Measurements from ENCODE around the gene MINDY3.

DNA sequence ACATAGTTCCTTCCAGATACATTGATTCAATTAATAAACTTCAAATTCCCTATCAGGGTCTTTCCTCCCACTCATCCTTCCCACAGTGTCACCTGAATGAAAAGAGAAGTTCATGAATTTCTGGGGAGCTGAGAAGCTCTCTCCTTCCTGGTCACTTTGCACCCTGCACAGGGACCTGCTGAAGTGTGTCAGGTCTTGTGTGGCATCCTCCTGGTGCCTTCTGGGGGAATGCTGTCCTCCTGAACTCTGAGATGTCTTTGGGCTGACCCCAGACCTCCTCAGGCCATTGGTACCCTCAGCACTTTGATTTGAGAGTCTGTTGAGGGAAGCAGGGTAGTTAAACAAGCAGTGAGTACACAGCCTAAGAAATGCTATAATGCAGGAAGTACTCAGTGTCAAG is 101.0 kb downstream of the MINDY3 start:
- TF ChIP-seq GFI1B (tag by site-specific recombination; IDR thresholded peaks at IDR 0.05) (no peak), ZNF521 (tag by site-specific recombination; IDR thresholded peaks at IDR 0.05) (no peak), ZNF335 (tag by site-specific recombination; conservative IDR thresholded peaks at IDR 0.05) (no peak), HOXD13 (CRISPR knock-in tag; IDR thresholded peaks at IDR 0.05; ENCODE audit: borderline replicate concordance) (no peak), BCL11A (tag by site-specific recombination; IDR thresholded peaks at IDR 0.05; ENCODE audit: low read depth) (no peak), SCRT1 (tag by site-specific recombination; IDR thresholded peaks at IDR 0.05; ENCODE audit: borderline replicate concordance) (no peak), ZNF324 (tag by site-specific recombination; IDR thresholded peaks at IDR 0.05) (no peak)
- TF ChIP-seq, protein P1, sequence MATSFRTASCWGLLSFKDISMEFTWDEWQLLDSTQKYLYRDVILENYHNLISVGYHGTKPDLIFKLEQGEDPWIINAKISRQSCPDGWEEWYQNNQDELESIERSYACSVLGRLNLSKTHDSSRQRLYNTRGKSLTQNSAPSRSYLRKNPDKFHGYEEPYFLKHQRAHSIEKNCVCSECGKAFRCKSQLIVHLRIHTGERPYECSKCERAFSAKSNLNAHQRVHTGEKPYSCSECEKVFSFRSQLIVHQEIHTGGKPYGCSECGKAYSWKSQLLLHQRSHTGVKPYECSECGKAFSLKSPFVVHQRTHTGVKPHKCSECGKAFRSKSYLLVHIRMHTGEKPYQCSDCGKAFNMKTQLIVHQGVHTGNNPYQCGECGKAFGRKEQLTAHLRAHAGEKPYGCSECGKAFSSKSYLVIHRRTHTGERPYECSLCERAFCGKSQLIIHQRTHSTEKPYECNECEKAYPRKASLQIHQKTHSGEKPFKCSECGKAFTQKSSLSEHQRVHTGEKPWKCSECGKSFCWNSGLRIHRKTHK (tag by site-specific recombination; IDR thresholded peaks at IDR 0.05) = no peak
- TF ChIP-seq, protein P2, sequence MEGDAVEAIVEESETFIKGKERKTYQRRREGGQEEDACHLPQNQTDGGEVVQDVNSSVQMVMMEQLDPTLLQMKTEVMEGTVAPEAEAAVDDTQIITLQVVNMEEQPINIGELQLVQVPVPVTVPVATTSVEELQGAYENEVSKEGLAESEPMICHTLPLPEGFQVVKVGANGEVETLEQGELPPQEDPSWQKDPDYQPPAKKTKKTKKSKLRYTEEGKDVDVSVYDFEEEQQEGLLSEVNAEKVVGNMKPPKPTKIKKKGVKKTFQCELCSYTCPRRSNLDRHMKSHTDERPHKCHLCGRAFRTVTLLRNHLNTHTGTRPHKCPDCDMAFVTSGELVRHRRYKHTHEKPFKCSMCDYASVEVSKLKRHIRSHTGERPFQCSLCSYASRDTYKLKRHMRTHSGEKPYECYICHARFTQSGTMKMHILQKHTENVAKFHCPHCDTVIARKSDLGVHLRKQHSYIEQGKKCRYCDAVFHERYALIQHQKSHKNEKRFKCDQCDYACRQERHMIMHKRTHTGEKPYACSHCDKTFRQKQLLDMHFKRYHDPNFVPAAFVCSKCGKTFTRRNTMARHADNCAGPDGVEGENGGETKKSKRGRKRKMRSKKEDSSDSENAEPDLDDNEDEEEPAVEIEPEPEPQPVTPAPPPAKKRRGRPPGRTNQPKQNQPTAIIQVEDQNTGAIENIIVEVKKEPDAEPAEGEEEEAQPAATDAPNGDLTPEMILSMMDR (tag by site-specific recombination; IDR thresholded peaks at IDR 0.05) = no peak
- TF ChIP-seq, protein P3, sequence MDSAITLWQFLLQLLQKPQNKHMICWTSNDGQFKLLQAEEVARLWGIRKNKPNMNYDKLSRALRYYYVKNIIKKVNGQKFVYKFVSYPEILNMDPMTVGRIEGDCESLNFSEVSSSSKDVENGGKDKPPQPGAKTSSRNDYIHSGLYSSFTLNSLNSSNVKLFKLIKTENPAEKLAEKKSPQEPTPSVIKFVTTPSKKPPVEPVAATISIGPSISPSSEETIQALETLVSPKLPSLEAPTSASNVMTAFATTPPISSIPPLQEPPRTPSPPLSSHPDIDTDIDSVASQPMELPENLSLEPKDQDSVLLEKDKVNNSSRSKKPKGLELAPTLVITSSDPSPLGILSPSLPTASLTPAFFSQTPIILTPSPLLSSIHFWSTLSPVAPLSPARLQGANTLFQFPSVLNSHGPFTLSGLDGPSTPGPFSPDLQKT (IDR thresholded peaks at IDR 0.05; ENCODE audit: borderline replicate concordance, low read depth, low read length) = no peak
- TF ChIP-seq, protein P4, sequence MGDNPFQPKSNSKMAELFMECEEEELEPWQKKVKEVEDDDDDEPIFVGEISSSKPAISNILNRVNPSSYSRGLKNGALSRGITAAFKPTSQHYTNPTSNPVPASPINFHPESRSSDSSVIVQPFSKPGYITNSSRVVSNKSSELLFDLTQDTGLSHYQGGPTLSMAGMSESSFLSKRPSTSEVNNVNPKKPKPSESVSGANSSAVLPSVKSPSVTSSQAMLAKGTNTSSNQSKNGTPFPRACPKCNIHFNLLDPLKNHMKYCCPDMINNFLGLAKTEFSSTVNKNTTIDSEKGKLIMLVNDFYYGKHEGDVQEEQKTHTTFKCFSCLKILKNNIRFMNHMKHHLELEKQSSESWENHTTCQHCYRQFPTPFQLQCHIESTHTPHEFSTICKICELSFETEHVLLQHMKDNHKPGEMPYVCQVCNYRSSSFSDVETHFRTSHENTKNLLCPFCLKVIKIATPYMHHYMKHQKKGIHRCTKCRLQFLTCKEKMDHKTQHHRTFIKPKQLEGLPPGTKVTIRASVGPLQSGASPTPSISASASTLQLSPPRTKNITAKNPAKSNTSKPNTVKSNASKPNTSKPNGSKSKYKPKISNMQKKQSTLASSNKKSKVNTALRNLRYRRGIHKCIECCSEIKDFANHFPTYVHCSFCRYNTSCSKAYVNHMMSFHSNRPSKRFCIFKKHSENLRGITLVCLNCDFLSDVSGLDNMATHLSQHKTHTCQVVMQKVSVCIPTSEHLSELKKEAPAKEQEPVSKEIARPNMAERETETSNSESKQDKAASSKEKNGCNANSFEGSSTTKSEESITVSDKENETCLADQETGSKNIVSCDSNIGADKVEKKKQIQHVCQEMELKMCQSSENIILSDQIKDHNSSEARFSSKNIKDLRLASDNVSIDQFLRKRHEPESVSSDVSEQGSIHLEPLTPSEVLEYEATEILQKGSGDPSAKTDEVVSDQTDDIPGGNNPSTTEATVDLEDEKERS (tag by site-specific recombination; IDR thresholded peaks at IDR 0.05) = no peak

Measured in HEK293 (cell line).